GM19193 (cell line): ENCODE results near the gene NUP93.

Experiments used
- POLR2A ChIP-seq: IDR thresholded peaks from 4 replicates; pipeline ENCODE4 v1.6.1; 2011; ENCODE audit not compliant: insufficient read depth, insufficient read length; ENCODE audit errors: extremely low read depth

Gene NUP93

DNA sequence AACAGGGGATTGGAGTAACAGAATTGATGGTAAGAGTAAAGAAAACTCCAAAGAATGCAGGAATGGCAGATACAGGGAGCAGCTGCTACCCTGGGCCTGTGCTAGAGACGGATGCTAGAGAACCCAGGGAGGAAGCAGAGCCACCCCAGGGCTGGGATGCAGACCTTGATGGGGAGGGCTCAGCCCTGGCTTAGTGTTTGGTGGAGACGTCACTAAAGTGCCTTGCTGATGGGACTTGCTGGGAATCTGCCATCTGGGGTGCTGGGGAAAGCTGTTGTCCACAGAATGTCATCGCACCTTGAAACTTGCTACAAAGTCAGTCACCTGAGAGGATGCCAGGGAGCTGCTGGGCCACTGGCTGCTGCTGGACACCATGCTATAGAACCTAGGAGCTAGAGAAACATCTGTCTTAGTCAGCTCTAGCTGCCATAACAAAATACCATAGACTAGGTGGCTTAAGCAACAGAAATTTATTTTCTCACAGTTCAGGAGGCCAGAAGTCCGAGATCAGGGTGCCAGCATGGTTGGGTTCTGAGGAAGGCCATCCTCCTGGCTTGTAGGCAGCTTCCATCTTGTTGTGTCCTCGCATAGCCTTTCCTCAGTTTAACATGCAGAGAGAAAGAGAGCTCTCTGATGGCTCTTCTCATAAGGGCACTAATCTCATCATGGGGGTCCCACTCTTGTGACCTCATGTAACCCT, 32.3 kb upstream of the NUP93 start:
- no peak for TF ChIP-seq POLR2A

DNA sequence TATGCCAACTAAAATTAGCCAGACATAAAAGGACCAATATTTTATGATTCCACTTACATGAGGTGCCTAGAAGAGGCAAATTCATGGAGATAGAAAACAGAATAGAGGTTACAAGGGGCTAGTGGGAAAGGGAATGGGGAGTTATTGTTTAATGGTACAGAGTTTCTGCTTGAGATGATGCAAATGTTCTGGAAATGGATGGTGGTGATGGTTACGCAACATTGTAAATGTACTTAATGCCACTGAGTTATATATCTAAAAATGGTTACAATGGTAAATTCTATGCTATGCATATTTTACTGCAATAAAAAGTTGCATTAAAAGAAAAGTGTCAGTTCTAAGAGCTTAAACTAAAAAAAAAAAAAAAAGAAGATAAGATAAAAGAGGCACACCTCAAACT, 29.7 kb upstream of the NUP93 start:
- no peak for TF ChIP-seq POLR2A

DNA sequence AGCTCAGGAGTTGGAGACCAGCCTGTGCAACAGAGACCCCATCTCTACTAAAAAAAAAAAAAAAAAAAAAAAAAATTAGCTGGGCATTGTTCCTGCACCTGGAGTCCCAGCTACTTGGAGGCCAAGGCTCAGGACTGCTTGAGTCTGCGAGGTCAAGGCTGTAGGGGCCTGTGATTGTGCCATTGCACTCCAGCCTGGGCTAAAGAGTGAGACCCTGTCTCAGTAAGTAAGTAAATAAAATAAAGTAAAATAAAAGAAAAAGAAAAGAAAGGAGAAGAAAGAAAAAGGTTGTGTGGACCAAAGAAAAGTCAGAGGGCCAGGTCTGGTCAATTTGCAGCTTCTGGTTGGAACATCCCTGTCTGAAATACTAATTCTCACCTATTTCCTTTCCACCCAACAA, 29.3 kb upstream of the NUP93 start:
- no peak for TF ChIP-seq POLR2A

DNA sequence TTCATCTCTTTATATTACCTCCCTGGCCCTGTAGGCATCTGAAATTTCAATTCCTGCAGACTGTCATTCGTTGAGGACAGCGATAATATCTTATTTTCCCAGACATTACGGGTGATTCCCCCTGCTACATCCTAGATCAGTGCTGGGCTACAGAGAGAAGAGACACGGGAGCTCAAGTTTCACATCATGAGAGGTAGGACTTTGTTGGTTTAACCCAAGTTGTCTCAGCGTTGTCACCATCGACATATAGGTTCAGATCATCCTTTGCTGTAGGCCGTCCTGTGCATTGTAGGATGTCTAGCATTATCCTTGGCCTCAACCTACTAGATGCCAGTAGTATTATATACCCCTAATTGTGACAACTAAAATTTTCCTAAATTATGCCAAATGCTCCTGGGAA, 28.4 kb upstream of the NUP93 start:
- TF ChIP-seq POLR2A: no peak

DNA sequence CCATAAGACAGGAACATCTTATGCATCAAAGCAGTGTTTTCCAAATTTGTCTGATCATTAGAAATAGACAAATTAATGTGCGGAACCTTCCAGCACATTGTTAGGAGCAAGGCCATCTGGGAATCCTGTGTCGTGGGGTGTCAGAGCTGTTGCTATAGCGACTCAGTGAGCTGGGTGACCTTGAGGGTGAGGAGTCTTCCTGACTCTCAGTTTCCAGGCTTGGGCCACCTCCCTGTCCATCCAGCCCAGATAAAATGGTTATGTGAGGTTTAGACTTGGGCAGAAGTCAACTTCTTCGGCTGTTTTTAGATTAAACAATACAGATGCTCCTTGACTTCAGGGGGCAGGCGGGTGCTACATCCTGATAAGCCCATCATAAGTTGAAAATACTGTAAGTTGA, 27.1 kb upstream of the NUP93 start:
- TF ChIP-seq POLR2A: no peak

DNA sequence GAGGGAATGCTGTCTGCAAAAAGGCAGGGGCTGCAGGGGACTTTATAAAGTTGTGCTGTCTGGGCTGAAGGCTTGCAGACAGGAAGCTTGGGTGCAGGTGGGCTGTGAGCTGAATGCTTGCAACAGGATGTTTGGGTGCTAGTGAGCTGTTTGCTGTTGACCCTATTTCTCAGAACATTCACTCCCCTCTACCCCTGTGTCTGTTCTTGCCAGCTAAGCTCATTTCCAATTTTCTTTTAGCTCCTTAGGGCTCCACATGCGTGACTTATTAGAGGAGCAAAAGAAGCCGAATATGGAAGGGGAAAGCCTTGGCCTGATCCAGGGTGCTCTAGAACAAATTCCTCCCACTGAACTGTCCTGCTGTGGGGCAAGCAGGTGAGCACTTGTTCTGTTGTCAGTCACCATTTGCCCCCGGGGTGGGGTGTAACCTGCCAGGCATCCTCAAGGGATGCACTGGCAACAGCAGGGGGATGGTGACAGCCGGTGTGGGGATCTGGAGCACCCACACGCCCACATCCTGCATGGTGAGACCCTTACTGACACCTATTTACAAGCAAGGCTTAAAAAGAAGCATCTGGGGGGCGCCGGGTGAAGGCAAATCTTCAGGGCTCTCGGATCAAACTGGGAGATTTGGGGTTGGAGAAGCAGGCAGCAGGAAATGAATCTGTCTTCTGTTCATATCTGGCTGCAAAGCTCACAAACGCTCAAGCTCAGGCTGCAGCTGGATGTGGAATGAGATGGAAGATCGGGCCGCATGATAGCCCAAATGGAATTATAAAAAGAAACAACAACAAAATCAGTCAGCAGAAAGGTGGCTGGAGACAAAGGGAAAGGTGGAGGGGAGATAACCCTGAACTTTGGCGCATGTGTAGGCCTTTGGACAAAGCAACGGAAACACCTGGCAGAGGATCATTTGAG, 21.1 kb upstream of the NUP93 start:
- no peak for TF ChIP-seq POLR2A

DNA sequence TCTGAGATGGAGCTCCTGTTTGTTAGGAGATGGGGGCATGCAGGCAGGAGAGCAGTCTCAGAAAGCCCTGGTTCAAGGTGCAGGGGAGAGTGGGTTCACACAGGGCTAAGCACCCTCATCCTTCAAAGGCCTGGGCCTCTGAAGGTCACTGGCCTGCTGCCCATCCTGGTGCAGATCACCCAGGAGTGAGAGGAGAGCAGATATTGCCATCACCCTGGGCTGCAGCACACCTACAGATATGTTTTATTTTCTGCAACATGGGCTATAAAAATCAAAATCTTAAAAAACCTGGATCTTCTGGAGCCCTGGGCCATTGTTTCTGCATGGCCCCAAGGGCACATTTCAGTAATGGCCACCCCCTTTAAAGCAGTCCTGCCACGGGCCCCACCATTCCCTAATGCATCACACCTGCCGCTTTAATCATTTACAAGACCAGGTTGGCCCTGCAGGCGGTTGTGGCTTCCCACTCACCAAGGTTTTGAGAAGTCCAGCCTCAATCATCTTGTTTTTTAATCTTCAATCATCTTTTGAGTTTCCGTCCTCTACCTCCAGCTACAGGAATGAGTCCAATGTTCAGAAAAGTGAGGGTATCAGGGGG, 20.4 kb upstream of the NUP93 start:
- TF ChIP-seq POLR2A: no peak

DNA sequence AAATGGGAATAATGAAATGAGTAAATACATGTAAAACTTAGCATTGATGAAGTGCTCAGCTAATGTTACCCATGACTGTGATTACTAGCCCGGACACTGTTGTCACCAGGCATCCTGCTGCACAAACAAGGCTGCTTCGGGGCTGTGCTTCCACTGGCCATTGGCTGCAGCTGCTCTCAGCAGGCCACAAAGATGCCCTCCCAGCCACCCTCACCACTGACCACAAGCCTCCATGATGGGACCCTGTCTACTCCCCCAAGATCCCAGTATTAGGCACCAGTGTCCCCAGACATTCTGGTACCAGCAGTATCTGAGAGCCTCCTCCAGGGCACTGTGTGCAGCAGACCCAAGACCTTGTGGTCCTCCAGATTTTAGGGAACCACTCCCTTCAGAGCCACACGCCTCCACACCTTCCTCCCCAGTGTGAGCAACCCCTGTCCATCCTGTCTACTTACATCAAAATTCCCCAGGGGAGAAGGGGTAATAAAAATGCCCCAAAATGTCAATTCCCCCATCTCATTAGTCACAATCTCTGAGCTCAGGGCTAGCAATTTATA, 19.7 kb upstream of the NUP93 start:
- TF ChIP-seq POLR2A: no peak

DNA sequence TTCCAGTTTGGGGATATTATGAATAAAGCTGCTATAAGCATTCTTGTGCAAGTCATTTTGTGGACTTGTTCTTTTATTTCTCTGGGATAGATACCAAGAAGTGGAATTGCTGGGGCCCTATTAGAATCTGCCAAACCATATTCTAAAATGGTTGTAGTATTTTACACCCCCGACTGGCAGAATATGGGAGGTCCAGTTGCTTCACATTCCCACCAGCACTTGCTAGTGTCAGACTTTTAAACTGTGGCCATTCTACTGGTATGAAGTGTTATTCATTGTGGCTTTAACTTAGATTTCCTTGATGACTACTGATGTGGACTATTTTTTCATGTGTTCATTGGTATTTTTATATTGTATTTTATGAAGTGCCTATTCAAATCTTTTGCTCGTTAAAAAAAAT, 18.1 kb upstream of the NUP93 start:
- TF ChIP-seq POLR2A: no peak

DNA sequence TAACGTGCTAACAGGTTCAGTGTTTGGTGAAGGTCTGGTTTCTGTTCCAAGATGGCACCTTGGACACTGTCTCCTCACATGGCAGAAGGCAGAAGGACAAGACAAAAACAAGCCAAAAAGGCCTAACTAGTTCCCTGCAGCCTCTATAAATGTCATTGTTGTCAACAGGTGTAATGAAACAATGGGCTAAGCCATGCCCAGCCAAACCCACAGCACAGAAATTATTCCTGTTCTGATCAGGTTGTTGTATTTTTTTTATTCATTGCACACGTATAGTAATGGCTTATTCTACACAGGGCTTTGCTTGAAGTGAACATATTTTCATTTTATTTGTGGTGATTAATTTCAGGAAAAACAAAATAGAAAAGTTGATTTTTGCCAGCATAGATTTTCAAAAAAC, 16.1 kb upstream of the NUP93 start:
- TF ChIP-seq POLR2A: no peak

DNA sequence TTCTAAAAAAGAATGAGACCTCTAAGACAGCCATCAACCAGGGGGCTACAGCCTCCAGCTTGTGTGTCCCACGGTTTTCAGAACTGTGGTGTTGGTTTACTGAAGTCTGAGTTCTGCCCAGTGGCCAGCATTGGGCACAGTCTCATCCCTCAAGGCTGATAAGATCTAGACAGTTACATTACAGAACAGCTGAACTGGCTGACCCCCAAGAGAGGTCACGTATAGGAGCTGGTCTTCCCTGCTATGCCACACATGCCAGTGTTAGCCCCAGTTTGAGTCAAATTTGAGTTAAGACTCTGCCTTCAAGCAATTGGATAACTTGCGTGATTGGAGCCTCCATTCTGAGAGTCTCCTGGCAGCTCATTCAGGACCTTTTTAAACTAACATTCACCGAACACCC, 14.8 kb upstream of the NUP93 start:
- TF ChIP-seq POLR2A: no peak

DNA sequence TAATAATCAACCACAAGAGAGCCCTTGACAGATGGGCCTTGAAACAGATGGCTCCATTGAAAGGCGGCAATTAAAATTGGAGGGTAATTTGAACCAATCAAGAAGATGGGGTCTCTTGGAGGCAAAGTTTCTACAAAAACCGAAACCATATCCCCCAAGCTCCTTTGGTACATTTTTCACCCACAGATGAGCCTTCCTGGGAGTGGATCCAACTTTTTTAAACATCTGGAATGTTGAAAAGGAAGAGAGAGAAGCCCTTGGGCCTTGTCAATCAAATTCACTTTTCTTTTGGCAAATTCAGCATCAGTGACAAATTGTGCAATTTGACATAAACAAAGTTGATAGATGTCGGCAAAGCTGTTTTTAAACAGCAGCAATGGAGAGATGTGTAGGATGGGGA, 13.2 kb upstream of the NUP93 start:
- TF ChIP-seq POLR2A: no peak

DNA sequence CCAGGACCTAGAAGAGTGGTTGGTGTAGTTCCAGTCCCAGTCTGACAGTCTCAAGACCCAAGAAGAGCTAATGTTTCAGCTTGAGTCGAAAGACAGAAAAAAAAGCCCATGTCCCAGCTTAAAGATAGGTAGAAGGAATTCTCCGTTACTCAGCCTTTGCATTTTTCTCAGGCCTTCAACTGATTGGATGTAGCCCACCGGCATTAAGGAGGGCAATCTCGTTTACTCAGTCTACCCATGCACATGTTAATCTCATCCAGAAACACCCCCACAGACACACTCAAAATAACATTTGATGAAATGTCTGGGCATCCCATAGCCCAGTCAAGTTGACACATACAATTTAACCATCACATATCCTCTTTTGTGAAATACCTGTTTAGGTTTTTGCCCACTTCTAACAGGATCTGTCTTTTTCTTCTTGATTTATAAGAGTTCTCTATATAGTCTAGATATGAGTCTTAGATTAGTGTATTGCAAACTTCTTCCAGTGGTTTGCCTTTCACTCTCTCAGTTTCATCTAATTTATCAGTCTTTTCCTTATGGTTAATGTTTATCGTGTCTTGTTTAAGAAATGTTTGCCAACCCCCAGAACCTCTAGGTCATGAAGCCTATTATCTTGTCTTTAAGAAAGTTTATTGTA, 7.6 kb upstream of the NUP93 start:
- no peak for TF ChIP-seq POLR2A

DNA sequence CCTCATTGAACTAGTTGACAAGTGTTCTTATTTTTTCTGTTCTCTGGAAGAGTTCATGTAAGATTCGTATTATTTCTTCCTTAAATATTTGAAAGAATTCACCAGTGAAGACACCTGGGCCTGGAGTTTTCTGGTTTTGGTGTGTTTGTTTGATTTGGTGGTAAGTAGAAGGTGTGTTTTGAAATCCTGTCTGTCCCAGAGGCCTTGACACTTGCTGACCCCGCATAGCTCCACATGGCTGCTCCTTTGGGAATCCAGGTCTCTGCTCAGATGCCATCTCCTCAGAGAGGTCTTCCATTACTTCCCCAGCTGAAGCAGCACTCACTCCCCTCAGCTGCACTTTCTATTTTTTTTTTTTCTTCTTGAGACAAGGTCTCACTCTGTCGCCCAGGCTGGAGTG, 5.7 kb upstream of the NUP93 start:
- TF ChIP-seq POLR2A: no peak

DNA sequence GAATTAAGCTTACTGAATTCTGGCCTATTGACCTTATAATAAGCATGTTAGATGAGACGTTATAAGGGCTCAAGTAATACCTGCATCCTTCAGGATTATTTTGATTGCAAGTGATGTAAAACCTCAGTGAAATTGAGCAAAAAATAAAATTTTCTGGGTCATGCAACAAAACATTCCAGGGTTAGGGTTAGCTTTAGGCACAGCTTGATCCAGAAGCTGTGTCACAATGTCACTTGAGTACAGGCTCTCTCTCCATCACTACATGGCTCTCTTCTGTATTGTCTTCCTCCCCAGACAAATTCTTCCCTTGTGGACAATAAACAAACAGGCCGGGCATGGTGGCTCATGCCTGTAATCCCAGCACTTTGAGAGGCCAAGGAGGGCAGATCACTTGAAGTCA, 3.6 kb upstream of the NUP93 start:
- TF ChIP-seq POLR2A: no peak
